ENCODE measurements around the gene HINT3. TPM values are rescaled to one million over a fixed set of nuclear protein-coding genes. Genes with fewer than 3 reads are reported as not detected.

HINT3 gene
- total RNA-seq = 9.9 and 14.5 TPM in 2 replicates

GRCh38 chr6:125956506-125957390 lies at the start of gene HINT3:
TSS of gene HINT3 (plus strand) at chr6:125956770. CDS start at chr6:125956978, 208 bp downstream.

GRCh38 chr6:125986301-125987025 lies 29.9 kb downstream of the HINT3 start, which contains the start of gene TRMT11:
TSS of gene TRMT11 (plus strand) at chr6:125986540. CDS start at chr6:125986551, 11 bp downstream.

Other genes starting within 250 kb of the HINT3 start
- gene HEY2, start 207.1 kb upstream of the HINT3 start, total RNA-seq = under 0.01 TPM in 1 of 2 replicates, not detected in the other
- 50.2 and 159 TPM in 2 replicates for gene NCOA7, start 165.8 kb upstream of the HINT3 start, total RNA-seq
- gene TRMT11, start 29.8 kb downstream of the HINT3 start, total RNA-seq = 6.6 and 17.2 TPM in 2 replicates

Data from bladder microvascular endothelial cell (primary cell).